OCI-LY7 (cell line): ENCODE data around the gene FAM161A.

Experiments used
- CTCF ChIP-seq: fragments of 200-600 bp; sonication (generic); conservative IDR thresholded peaks from 2 replicates; pipeline ENCODE4 v1.5.1; 2014; ENCODE audit warnings: mild to moderate bottlenecking, antibody characterized with exemption, low read length, moderate library complexity, mixed read lengths
- EZH2phosphoT487 ChIP-seq: fragments of 200-600 bp; sonication (generic); IDR thresholded peaks from 2 replicates; pipeline ENCODE4 v1.6.1; 2018; ENCODE audit warnings: low read depth, borderline replicate concordance, mild to moderate bottlenecking, mixed run types, antibody characterized with exemption, low read length, moderate library complexity, mixed read lengths

GRCh38 chr2:61816480-61817355, 37.1 kb downstream of the FAM161A start:
- no peak for TF ChIP-seq CTCF
- TF ChIP-seq EZH2phosphoT487: no peak
